ENCODE results near the gene ABHD17A.

Gene ABHD17A

DNA sequence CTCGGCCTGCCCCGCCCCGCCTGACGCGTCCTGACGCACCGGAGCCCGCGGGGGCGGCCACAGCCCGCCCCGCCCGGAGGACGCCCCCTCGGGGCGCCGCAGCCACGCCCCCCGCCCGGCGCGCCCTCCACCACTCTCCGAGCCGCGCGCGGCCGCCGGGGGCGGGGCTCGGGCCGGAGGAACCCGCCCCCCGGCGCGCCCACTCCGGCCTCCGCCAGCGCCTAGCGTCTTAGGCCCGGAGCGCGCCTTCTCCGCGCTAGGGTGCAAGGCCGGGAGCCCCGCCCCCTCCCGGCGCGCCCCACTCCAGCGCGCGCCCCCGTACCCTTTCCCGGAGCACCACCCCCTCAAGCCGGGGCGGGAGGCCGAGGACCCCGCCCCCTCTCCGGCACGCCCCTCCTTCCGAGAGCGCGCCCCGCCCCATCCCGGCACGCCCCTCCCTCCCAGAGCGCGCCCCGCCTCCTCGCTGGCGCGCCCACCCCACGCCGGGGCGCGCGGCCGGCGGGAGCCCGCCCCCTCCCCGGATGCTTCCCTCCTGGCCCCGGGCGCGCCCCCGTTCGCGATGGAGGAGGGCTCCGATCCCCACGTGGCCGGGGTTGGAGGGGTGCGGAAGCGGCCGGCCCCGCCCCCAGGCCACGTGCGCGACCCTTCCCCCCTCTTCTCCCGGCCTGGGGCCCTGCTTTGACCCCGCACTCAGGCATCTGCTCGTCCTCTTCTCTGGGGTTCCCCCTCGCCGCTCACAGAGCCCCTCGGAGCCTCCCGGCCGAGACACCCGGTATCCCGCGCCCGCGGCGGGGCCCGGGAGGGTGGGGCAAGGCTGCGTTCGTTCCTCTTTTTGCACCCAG, 21.4 kb downstream of the ABHD17A start:
- DNase-seq: peak; percentile 93 to 98

DNA sequence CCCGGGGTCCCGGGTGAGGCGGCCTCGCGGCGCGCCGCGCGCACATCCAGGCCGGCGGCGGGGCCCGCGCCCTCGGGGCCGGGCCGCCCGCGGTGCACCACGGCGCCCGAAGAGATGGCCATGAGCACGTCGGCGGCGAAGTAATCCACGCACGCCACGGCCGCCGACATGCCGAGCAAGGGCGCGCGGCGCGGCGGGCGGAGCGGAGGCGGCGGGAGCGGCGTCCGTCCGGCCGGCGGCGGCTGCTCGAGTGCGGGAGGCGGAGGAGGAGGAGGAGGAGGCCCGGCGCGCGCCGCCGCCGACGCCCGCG, 22.0 kb downstream of the ABHD17A start, which contains the start of gene KLF16:
KLF16 (minus strand) TSS at position 252 of the 310 bp plus-strand sequence; CDS start at position 170, 82 bp downstream.
- no peak for DNase-seq

DNA sequence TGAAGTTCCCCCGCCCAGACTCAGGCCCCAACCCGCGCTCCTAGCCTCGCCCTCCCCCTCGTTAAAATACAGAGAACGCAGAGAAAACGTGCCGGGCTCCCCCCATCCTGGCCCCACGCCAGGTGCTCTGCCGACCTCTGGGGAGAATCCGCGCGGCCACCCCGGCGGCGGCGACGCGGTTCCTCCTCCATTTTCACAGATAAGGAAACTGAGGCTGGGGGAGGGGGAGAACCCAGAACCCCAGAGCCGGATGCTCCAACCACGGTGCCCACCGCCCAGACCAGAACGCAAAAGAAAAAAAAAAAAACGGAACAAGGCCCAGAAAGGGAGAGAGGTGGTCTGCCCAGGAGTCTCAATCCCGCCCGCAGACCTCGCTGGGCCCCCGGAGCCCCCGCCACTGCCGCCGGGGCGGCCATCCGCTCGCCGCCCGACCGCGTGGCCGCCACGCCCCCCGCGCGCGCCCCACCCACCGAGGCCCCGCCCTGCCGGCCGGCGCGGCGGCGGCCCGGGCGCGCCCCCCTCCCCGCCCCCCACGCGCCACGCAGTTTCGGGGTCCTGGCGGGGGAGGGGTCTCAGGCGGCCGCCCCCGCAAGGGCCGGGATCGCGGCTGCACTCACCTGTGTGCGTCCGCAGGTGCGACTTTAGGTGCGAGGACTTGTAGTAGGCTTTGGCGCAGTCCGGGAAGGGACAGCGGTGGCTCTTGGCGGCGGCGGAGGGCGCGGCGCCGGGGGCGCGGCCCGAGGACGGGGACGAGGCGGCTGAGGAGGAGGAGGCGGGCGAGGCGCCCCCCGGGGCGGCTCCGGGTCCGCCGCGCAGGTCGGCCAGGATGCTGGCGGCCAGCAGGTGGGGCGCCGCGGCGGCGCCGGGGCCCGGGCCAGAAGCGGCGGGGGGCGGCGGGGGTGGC, 22.6 kb downstream of the ABHD17A start:
- DNase-seq: peak in 1 of 2 experiments; percentile 33

DNA sequence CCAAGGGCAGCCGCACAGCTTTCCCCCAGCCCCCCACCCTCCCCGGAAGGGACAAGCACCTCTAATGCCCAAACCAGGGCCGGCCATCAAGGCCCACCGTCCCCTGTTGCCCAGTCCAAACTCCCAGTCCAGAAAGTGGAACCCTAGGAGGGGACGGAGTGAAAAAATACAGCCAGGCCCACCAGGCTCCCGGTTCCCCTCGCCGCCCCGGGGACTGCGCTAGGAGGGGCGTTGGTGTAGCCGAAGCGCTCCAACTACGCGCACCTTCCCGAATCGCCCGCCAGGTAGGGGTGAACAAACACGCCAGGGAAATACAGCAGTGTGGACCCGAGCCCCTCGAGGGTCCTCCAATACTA, 23.2 kb downstream of the ABHD17A start:
- no peak for DNase-seq

DNA sequence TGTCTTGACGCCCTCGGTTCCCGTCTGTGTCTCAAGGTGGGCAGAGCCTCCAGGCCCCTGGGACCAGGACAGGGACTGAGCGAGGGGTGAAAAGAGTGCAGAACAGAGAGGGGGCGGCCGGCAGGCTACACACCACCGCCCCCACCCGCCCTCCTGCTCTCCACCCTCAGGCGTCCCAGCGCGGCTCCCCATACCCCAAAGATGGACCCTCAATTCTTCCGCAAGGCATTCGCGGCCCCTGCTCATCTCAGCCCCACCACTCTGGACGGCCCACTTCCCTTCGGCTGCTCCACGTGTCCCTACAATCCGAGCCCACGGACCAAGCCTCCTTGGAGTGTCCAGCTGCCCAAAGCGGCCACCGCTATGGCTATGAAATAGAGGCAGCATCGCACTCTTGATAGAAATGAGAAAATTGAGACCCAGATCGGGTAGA, 23.7 kb downstream of the ABHD17A start:
- no peak for DNase-seq

DNA sequence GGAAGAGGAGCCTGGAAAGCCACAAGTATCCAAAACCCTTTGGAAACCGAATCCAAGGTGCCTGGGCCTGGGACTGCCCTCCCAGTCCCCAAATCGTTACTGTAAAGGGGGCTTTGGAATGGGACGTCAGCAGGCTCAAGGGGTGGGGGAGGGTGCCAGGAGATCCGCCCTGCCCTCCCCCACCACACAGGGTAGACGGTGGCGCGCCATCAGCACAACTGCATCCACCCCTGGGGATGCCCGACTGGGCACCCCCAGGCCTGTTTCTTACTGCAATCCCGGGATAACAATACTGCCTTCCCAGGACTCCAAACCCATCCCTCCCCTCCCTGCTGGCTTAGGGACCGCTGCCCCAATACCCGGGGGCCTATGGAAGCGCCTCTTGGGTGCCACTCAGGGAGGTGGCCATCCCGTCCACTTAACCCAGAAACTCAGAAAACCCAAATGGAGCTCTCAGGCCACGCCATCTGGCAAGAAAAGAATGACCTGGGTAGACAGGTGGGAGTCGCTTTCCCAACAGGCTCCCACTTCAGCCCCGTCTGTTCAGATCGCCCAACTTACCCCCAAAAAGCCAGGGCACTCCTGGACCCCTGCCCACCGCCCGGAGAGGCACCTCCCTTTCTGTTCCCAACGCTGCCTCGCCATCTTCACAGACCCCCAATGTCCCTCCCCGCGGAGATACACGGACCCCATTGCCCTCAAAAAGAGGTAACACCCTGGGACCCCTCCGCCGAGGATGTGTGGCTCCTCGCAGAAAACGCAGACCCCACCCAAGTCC, 24.3 kb downstream of the ABHD17A start:
- DNase-seq: no peak

DNA sequence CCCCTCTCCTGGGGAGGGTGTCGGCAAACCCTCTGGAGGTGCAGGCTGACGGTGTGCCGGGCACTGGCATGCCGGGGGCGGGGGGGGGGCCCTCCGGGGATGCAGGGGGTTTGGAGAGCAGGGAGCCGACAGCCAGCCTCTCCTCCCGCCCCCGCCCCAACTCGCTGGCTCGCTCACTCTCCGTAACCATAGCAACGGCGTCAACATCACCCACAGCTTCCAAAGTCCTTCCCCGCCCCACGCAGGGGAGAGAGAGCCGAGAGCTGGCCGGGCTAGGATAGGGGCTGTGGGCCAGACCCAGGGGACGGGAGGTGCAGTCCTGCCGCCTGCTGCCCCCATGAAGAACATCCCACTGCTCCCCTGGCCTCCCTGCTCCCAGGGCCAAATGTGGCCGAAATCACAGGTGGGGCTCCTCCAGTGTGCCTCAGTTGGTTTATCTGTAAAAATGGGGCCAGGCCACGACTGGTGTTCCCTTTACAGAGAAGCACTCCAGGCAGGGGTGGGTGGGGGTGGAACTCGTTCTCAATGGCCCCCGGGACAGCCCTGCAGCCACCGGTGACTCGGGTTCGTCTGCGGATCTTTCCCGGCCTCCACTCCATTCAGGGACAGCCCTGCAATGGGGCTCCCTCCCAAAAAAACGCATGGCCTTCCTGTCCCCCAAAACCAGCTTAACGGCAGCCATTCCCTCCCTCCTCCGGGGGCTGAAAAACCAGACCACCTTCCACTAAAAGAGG, 25.1 kb downstream of the ABHD17A start:
- DNase-seq: peak in 1 of 2 experiments; percentile 4

DNA sequence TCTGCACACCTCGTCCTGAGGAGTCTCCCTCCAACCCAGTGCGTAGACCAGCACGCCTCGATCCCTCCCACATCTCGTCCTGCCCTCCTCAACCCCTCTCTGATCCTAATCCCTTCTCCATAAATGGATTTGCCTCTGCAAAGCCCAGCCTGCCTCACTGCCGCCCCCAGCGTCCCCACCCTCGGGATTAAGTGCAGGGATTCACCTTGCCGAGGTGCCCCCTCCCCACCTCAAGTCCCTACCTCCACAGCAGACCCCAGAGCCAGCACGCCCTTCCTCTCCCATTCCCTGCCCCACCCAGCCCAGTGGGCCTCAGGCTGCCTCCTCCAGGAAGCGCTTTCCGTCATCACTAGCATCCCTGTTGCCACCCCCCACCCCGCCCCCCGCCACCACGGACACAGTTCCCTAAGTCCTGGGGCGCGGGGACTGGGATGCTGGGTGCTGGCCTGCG, 25.9 kb downstream of the ABHD17A start:
- no peak for DNase-seq

DNA sequence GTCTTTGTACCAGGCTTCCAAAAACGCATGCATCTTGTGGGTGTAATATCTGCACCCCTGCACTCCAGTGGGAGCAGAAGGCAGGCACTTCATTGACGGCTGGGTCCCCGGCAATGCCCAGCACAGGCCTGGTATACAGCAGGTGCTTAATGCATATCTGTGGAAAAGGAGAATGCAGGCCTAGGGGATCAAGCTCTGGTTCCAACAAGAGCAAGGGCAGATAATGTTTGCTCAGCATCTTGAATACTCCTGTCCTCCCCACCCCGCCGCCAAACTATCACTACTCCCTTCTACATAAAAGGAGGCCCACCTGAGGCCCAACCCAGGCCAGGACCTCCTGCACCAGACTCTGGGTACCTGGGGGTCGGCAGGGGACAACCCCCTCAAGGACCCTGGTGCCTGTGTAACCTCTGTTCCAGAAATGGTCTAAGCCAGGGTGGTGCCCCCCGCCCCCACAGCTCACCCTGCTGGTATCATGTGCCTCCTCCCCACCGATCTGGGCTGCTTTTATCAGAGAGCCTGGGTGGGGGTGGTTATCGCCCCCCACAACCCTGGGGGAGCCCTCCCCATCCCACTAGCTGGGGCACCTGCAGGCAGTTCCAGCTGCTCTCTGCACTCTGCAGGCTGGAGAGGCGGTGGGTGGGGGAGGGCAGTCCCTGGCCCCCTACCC, 26.7 kb downstream of the ABHD17A start:
- DNase-seq: no peak

DNA sequence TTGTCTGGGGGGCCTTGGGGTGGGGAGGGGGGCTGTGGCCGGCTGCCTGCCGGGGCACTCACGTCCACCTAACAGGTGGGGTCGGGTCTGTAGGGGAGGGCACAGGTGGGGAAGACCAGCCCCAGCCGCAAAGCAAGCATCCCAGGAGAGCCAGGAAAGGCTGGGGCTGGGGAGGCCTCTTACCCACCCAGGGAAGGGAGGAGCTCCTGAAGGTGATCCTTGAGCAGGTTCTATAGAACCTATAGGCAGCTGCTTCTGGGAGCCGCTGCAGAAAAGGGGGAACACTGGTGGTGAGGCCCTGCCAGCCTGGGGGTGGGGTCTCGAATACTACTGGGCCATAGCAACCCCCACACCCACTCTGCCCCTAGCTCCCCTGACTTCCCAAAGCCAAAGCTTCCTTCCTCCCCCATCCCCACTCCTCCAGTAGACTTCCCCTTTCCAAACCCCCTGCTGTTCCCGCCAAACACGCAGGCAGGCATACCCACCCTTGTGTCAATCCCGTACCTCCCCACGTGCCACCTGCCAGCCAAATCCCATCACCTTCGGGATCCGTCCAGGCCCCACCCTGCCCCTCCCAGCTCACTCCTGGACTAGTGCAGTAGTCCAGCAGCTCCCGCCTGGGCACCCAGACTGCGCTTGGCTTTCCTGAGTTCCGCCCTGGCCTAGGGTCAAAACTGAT, 27.5 kb downstream of the ABHD17A start:
- DNase-seq: no peak

DNA sequence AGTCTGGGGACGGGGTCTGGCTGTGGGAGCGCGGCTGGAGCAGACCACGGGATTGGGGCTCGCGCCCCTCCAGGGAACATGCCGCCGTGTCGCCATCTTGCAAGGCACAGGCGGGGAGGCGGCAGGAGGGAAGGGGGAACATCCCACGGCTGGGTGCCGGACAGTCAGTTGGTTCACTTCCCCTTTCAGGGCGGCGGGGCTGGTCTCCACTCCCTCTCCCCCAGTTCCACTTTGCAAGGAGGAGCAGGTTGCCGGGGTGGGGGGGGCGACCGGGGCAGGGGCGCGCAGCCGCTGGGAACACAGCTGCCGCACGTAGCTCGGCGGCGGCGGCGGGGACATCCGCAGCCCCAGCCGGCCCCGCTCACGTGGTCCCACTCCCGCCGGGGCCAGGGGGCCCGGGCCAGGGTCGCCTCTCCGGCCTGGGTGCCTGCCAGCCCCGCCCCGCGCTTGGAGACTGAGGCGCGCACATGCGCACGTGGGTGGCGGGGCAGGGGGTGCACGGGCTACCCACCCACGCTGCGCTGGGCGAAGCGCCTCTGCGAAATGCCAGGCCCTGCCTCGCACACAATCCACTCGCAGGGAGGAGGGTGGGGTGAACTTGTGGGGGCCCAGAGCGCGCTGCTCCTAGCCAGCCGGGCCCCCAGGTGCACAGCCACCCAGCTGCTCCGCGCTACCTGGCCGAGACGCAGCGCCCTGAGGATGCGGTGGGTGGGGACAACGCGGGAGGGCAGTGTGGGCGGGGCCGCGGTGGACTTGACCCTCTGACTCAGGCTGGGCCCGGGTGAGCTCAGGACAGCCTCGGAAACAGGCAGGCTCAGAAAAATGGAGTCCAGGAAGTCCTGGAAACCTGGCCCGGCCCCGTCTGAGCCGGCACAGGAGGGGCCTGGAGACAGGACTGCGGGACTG, 28.3 kb downstream of the ABHD17A start:
- DNase-seq: no peak

DNA sequence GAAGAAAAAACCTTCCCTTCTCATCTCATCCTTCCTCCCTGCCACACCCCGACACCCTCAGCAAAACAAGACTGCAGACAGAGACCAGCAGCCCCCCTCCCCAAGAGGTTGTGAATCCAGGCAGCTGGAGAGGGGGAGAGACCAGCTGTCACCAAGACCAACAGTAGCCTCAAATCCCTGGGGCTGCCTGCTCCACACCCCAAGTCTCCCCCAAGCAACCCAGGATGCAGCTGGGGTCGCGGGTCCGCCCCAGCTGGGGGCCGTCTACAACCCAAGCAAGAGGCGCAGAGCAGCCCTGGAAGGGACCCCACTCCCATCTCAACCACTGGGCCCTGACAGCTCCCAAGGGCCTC, 29.0 kb downstream of the ABHD17A start:
- no peak for DNase-seq

DNA sequence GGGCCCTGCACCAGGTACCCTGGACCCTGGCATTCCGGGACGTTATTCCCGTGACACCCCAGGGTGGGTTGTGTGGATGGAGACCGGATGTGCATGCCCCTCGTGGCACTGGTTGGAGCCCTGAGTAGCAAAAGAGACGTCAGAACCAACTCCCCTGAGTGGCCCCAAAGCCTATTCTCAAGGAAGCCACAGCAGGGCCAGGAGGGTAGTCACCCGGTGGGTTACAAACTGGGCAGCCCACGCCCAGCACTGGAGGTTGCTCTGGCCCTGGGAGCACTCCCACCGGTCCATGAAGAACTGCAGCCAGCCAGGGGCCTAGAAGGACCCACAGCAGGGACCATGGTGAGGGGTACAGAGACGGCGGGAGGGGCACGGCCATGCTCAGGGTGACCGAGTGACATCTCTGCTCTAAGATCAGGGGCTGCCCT, 29.5 kb downstream of the ABHD17A start:
- DNase-seq: no peak

DNA sequence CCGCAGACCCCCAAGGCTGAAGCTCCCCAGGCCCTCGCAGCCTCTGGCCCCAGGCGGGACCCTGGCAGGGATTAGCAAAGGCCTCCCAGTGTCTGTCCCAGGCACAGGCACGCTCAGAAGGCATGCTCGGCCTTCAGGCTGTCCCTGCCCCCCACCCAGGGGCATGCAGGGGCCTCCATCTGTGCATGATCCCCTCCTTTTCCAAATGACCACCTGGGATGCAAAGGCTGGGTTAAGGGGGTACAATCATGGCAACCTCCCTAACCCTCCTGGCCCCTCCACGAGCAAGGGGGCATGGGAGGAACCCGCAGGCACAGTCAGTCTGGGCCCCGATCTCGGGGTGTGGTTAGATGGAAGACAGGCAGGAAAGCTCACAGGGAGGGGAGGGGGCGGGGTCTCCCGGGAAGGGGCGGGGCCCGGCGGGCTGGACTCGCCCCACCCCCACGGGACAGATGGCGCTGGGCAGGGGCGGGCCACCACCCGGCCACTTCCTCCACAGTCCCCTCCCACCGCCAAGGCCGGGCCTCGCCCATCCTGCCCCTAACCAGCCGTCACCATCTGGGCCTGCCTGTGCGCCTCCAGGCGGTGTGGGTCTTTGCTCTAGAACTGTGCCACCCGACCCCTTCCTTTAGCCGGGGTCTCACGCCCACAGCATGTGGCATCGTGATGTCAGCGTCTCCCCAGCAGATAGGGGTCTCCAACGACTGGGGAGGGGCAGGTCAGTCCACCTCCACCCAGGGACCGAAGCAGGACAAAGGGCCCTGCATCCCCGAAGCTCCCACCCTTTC, 30.1 kb downstream of the ABHD17A start:
- no peak for DNase-seq

DNA sequence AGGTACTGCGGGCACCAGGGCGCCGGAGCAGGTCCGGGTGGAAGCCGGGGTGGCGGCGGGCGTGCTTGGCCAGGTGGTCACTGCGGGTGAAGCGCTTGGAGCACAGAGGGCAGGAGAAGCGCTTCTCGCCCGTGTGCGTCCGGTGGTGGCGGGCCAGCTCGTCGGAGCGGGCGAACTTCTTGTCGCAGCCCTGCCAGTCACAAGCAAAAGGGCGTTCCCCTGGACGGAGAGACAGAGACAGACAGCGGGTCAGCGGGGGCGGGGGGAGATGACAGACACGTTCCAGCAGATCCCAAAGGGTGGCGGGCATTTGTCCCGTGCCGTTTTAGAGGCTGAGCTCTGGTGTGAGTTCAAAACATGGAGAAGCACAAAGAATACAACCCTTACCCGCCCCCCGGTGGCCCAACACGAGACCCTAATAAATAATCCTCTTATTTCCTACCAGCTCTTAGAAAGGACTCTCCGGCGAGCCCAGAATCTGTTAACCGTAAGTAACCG, 30.7 kb downstream of the ABHD17A start:
- DNase-seq: no peak

DNA sequence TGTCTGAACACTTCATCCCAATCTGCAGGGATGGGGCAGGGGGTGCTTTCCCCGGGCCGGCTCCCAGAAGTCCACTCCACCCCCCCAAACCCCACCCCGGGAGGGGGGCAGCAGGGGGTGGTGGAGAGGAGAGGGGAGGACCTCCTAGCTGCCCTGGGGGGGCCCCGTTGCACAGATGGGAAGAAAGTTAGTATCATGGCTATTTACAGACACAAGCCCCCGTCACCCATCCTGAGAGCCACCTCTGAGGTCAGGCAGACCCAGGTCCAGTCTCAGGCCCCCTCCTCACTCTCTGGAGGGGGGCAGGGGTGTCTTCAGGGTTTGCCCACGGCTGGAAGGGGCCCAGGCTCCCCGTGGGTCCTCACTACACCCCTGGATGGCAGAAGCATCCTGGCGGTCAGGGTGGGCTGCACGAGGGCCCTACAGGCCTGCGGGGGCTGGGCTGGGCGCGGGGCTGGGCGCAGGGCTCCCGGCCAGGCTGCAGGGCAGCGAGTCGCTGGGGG, 31.2 kb downstream of the ABHD17A start:
- DNase-seq: no peak

DNA sequence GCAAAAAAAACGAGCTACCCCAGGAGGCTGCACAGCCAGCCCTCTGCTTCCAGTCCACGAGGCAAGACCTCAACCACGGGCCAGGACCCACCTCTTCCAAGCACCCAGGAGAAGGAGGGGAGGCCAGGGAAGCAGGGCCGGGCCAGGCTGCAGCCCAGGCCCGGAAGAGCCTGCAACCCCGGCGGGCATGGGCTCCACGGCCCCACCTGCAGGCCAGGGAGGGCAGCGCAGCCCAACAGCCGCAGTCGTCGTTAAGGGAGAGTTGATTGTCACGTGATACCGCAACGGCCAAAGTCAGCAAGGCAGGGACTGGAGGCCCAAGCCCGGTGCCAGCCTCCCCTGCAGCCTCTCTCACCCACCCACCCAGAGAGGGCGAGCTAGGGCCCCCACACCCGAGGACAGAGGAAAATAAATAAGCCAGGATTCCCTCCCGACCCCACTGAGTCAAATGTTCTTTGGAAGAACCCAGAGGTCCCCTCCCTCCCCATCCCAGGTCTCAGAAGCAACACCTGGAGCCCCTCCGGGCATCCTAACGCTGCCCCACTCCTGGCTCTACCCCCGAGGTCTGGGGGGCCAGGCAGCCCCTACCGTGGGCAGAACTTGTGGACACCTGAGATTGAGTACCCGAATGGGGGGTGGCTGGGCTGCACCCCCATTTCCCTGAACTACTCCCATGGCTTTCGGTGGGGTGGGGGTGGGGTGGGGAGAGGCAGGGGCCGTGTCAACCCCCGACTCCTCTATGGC, 31.8 kb downstream of the ABHD17A start:
- DNase-seq: peak; percentile 52 to 71

DNA sequence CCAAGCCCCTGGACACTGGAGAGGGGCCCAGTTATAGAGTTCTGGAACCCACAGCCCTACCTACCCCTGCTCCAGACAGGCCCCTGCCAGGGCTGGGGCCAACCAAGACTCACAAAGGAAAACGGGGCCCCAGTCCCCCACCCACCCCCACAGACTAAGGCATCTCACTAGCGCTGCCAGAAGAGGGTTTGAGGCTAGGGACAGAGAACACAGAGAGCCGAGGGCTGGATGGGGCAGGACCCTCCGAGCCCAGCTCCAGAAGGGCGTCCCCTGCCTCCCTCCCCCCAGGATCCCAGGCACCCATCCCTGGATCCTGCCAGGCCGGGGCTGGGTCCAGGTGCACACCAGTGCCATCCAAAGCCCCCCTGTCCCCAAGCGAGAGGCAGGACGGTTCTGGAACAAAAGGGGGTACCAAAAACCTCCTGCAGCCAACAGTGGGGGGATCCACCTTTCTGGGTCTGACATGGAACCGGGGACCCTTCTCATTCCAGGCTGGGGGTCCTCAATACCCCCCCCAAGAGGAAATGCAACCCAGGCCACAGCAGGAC, 32.6 kb downstream of the ABHD17A start:
- no peak for DNase-seq
